ENCODE measurements around the gene CFAP141.
A peak's percentile ranks its signal among the peaks of the same experiment; 100 is the strongest.
"Not testable (repeated sequence)": the region's sequence is repeated elsewhere in the genome, so short reads cannot be mapped to it uniquely, and the experiment has no call there.

CFAP141 gene

GRCh38 chr1:154206196-154206595 is at the start of gene CFAP141:
Gene CFAP141 (minus strand): TSS chr1:154206333. CDS start chr1:154206307, 26 bp downstream.
- DNase-seq (ENCODE audit: low spot score): peak; percentile 37

- DNase-seq (ENCODE audit: low spot score): no peak
These were observed 47.5 kb upstream of the CFAP141 start for GRCh38 chr1:154253671-154254070.

- peak; percentile 21 for DNase-seq (ENCODE audit: low spot score)
These were observed 35.7 kb upstream of the CFAP141 start for GRCh38 chr1:154241703-154242351.

GRCh38 chr1:154240294-154240833 is 34.2 kb upstream of the CFAP141 start:
- DNase-seq (ENCODE audit: low spot score): no peak

- no peak for DNase-seq (ENCODE audit: low spot score)
These were observed 33.4 kb upstream of the CFAP141 start for GRCh38 chr1:154239491-154239890.

- DNase-seq (ENCODE audit: low spot score): no peak
These were observed 31.9 kb upstream of the CFAP141 start for GRCh38 chr1:154237880-154238506.

- no peak for DNase-seq (ENCODE audit: low spot score)
These were observed 31.3 kb upstream of the CFAP141 start for GRCh38 chr1:154237435-154237834.

- DNase-seq (ENCODE audit: low spot score): no peak
These were observed 30.7 kb upstream of the CFAP141 start for GRCh38 chr1:154236855-154237254.

GRCh38 chr1:154233127-154233526 is 27.0 kb upstream of the CFAP141 start:
- DNase-seq (ENCODE audit: low spot score): not testable (repeated sequence)

- not testable (repeated sequence) for DNase-seq (ENCODE audit: low spot score)
These were observed 25.0 kb upstream of the CFAP141 start for GRCh38 chr1:154231112-154231511.

GRCh38 chr1:154225370-154225769 is 19.2 kb upstream of the CFAP141 start:
- no peak for DNase-seq (ENCODE audit: low spot score)

- DNase-seq (ENCODE audit: low spot score): no peak
These were observed 17.5 kb upstream of the CFAP141 start for GRCh38 chr1:154223621-154224020.

GRCh38 chr1:154222918-154223317 is 16.8 kb upstream of the CFAP141 start:
- no peak for DNase-seq (ENCODE audit: low spot score)

GRCh38 chr1:154222518-154222917 is 16.4 kb upstream of the CFAP141 start:
- DNase-seq (ENCODE audit: low spot score): no peak

GRCh38 chr1:154221278-154222001 is 15.3 kb upstream of the CFAP141 start:
- DNase-seq (ENCODE audit: low spot score): peak; percentile 63

- DNase-seq (ENCODE audit: low spot score): no peak
These were observed 14.8 kb upstream of the CFAP141 start for GRCh38 chr1:154220970-154221277.

GRCh38 chr1:154220071-154220969 is 14.2 kb upstream of the CFAP141 start, which contains the start of gene UBAP2L:
Gene UBAP2L (plus strand): TSS chr1:154220955. CDS start chr1:154225124, 4,169 bp downstream.
- DNase-seq (ENCODE audit: low spot score): peak; percentile 98

- no peak for DNase-seq (ENCODE audit: low spot score)
These were observed 13.4 kb upstream of the CFAP141 start for GRCh38 chr1:154219541-154219940.

- DNase-seq (ENCODE audit: low spot score): no peak
These were observed 12.4 kb upstream of the CFAP141 start for GRCh38 chr1:154218545-154218944.

GRCh38 chr1:154213274-154213673 is 7.1 kb upstream of the CFAP141 start:
- DNase-seq (ENCODE audit: low spot score): no peak

GRCh38 chr1:154212083-154212482 is 6.0 kb upstream of the CFAP141 start:
- no peak for DNase-seq (ENCODE audit: low spot score)

Measured in CD4-positive, alpha-beta T cell treated with Interleukin-2 at 100 ng/mL for 4 hours (primary cell).